Measurements from ENCODE around the gene ORM1.

The ORM1 gene

DNA sequence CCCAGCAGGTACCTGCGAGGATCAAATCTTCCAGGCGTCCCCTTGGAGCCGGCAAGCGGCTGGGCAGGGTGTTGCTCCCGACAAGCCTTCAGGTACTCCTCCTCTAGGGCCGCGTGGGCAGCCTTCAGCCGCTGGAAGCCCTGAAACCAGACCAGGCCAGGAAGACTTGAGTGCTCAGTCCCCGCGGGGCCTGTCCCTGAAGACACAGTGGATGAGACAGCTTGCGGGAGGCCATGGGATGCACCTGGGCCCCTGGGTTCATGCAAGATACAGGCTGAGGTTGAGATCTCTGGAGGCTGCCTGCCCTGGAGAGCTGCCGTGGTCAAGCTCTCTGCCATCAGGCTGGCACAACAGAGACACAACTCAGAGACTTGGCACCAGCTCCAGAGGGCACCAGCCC, 39.5 kb downstream of the ORM1 start:
- no peak for DNase-seq (ENCODE audit: low spot score)
- FAIRE-seq, result no peak

GRCh38 chr9:114363424-114363823, 40.5 kb downstream of the ORM1 start:
- DNase-seq (ENCODE audit: low spot score) (no peak), FAIRE-seq (no peak)

DNA sequence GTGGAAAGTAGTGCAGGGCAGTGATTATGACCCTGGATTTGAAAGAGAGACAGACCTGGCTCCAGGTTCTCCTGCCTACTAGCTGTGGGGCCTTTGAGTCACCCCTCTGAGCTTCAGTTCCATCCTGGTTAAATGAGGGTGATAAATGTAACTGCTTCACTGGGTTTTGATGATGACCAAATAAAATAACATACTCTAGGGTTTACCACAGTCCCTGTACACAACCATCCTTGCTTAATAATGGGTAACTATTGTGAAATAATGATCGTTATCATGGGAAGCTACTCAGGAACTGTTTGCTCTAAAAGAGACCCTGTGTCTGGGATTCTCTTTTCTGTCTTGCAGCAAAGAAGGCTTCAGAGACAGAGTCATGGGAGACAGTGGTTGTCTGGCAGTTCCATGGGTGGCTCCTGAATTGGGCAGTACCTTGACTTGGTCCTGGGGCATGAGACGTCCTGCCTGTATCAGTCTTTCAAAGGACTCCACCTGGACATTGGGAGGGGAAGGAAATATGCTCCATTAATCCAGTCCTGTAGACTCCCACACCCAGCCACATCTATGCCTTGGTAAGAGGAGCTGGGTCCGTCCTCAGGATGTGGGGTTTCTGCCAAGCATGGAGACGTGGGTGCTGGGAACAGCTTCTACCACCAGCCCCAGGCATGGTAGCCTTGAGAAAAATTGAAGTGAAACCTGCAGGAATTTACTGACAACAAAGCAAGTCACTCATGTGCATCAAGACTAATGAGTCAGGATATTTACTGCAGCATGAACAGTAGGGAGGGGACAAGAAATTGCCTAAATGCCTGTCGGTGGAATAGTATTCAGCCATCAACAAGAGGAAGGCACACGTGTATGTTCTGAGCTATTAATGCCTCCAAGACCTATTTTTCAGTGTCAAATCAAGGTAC, 41.5 kb downstream of the ORM1 start:
- FAIRE-seq, result peak; percentile 97
- peak; percentile 98 for DNase-seq (ENCODE audit: low spot score)

DNA sequence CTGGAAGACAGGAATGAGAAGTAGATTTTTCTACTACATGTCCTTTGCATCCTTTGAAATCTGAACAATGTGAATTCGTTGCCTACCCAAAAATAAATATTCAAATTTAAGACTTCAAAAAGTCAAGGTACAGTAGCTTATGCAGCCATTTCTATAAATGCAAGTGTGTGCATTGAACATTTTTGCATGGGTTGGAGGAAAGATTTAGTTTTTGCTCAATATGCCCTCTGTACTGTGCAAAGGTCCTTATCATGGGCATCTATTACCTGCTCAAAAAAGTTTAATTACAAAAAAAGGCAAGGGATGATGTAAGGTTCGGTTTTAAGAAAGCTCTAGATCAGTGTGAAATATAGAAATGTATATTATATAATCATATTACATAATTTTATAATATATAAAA, 42.3 kb downstream of the ORM1 start:
- FAIRE-seq (peak; percentile 30), DNase-seq (ENCODE audit: low spot score) (no peak)

DNA sequence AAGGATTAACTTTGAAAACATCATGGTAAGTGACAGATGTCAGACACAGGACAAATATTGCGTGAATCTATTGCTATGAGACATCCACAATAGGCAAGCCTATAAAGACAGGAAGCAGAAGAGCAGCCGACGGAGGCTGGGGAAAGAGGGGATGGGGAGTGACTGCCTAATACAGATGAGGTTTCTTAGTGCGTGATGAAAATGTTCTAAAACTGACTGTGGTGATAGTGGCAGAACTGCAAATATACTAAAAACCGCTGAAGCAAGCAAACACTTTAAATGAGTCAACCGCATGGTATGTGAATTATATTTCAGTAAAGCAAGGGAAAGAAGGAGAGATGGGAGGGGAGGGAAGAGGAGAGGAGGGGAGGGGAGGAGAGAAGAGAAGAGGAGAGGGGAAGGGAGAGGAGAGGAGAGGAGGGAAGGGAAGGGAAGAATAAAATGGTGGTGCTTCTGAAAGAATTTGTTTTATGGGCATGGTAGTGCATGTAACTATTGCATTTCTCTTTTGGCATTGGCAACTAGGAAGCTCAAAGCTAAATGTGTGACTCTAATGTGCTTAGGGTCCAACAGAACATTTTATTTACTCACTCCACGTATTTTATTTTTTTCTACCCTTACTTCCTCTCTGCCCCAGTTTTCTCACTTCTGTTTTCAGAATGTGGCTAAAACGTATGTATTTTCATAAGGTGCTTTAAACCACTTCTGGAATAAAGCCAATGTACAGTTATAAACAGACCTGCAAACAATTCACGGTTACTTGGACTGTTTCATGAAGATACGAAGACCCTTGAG, 43.6 kb downstream of the ORM1 start:
- FAIRE-seq (peak; percentile 97), DNase-seq (ENCODE audit: low spot score) (peak; percentile 98)

- DNase-seq (ENCODE audit: low spot score) (no peak), FAIRE-seq (no peak)
Measured at GRCh38 chr9:114367366-114367765, 44.5 kb downstream of the ORM1 start.

- no peak for DNase-seq (ENCODE audit: low spot score)
- FAIRE-seq, result no peak
Measured at GRCh38 chr9:114367772-114368569, 45.1 kb downstream of the ORM1 start.

DNA sequence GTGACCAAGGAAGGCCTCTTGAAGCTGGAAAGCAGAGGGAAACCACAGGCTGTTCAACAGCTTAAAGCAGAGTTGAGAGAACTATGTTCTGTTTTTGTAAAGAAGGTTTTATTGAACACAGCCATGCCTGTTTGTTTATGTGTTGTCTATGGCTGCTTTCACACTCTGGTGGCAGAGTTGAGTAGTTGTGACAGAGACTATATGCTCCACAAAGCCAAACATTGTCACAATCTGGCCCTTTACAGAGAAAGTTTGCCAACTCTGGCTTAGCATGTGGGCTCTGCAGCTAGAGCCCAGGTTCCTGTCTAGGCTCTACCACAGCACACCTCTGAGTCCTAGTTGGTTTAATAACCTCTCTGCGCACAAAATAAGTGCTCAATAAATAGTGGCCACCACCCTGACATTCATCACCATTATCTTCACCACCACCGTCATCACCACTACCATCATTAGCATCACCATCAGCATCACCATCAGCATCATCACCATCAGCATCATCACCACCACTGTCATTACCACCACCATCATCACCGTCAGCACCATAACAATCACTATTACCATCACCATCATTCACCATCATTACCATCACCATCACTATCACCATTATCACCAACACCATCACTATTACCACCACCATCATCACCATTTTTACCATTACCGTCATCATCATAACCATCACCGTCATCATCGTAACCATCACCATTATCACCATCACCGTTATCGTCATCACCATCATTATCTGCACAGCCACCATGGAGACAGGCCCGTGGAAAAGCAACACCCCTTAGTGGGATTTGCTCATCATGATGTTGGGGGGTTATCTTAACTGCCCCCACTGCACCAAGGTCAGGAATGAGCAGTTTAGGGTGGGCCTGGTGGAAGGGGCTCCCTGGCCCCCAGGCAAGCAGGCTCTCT, 46.6 kb downstream of the ORM1 start:
- FAIRE-seq (no peak), DNase-seq (ENCODE audit: low spot score) (no peak)

DNA sequence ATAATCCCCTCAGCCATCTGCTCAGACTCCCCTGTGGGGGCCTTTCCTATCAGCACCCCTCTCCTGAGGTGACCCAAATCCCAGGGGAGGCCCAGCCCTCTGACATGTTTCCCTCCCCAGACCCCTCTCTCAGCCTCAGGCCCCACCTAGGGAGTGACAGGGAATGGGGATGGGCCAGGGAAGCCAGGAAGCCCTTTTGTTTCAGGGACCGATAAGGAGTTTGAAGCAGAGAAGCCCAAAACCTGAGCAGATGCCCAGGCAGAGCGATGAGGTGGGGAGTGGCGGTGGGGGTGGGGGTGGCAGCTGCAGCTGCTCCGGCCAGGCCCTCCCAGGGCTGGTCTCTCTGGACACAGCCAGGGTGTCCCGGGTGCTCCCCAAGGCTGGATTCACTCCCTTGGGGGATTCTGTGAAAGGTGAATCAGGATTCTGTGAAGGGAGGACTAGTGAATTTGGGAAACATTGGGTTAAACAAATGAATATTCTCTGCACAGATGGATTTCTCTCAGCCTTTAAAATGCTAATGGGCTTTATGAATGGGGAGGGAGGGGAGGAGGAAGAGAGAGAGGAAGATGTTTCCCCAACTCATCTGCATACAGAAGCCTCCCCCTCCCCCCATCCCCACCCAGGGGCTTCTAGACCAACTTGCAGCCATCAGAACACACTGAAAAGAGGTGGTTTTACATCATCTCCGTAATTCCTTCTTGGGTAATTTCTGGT, 47.5 kb downstream of the ORM1 start:
- no peak for FAIRE-seq
- no peak for DNase-seq (ENCODE audit: low spot score)

DNA sequence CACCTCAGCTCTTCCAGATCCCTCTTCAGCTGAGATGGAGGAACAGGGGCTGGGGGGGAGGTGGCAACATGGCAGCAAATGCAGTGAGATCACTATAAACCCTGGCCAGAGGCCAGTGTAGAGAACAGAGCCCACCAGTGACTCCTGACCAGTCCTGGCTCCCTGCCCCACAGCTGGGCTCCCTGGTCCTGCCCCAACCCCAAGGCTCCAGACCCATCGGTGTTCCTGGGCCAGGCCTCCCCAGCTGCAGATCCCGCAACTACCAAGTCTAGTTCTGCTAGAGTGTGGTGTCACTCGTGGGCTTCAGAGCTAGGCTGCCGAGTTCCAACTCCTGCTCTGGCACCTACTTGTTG, 48.0 kb downstream of the ORM1 start:
- no peak for DNase-seq (ENCODE audit: low spot score)
- no peak for FAIRE-seq

DNA sequence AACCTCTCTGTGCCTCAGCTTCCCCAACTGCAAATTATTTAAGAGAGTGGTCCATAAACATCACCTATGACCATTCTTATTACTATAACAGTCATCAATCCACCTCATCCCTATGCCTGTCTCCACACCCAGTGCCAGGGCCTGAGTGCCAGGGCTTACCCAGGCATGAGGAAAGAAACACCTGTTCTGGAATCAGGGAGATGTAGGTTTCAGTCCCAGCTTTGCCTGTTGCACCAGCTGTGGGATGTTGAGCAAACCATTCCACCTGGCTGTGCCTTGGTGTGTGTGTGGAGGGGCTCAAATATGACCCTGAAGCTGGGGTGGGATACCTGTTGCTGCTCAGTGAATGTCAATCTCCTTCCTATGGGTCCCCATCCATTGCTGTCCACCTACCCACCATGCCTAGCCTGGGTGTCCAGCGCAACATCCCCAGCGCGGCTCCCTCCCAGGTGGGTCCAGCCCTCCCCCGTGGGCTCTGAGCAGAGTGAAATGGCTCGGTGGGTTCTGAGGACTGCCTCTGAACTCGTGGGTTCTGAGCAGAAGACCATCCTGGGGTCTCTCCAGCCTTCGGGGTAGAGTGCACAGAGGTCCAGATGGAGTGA, 48.5 kb downstream of the ORM1 start:
- FAIRE-seq (no peak), DNase-seq (ENCODE audit: low spot score) (no peak)

DNA sequence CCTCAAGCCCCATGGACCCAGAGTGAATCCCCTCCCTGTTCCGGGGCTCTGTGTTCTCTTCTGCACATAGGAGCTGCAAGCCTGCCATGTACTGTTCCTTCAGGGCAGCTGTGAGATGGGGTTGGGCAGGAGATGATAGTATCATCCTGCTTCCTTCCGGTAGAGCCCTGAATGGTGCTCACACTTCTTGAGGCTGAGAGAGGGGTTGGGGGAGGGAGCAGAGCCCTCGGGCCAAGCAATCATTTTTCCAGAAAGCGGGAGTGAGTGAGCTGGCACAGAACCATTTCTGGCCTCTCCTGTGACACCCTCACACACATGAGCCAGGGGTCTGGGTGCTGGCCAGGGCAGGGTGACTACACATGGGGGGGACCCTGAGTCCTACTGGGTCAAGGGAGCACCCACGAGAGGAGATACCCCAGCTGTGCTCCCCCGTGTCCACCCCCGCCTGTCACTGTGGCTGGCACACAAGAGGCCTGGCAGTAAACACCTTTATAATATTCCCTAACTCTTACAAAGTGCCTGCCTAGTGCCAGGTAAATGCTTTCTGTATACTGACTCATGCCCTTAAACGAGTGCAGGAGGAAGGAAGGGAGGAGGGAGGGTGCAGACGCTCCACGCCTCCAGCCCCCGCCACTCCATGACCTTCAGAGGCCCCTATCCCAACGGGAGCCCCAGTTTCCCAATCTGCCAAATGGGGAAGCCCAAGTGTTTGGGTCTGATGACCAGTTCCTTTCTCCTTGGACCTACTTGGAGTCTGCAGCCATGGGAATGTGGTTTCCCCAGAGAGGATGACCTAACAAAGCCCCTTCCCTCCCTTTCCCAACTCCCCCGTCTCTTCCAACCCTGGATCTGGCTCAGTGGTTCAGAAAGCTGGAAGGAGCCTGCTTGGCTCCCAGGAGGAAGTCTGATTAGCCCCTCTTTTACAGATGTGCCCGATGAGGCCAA, 49.3 kb downstream of the ORM1 start:
- FAIRE-seq (peak; percentile 87), DNase-seq (ENCODE audit: low spot score) (peak; percentile 78)

- FAIRE-seq (no peak), DNase-seq (ENCODE audit: low spot score) (peak; percentile 44)
Measured at GRCh38 chr9:114372921-114373448, 50.1 kb downstream of the ORM1 start.

DNA sequence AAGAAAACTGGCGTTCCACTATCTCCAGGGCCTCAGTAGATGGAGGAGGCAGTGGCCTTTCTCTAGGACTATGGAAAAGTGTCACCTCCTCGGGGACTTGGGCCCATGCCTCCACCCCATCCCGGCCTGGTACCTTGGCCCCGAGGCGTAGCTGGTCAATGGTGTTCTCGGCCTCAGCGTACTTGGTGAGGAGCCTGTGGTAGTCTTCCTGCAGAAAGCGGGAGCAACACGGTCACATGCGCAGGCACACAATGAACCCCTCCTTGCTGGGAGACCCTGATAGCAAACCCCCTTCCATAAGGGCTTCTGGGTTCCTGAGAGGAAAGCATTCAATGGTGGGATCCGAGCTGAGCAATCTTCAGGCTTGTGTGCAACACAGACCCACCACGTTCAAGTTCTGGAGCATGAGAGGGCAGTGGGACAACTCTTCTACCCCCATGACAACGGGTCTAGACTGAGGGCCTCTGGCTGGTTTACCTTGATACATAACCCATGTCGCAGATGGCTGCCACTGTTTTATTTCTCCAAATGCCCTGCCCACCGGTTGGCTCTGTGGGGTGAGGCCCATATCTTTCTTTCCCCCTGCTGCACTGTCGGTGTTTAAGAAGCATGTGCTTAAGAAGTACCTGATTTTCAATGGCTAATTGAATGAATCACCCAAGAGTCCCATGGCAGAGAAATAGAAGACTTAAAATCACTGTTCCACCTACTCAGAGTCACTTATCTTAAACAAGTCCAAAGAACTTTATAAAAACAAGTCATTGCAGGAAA, 51.2 kb downstream of the ORM1 start:
- no peak for DNase-seq (ENCODE audit: low spot score)
- FAIRE-seq, result no peak

DNA sequence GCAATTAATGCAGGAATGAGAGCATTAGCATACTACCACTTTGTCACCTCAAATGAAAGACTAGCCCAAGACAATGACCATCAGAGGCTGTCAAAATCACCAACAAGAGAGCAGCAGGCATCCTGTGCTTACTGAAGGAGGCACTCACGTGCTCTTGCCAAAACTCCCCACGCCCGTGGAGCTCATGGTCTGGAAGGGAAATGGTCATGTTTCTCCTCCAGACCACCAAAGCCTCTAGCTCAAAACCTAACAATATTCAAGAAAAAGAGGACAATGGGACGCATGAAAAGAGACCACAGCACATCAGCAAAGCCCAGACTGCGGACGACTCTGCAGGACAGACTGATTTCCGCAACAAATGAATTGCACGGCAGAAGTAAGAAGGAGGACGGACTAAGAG, 52.0 kb downstream of the ORM1 start:
- no peak for FAIRE-seq
- DNase-seq (ENCODE audit: low spot score), result no peak

GRCh38 chr9:114375386-114376175, 52.7 kb downstream of the ORM1 start:
- no peak for DNase-seq (ENCODE audit: low spot score)
- FAIRE-seq, result no peak

Measured in RCC 7860 (cell line).